Activated CD4-positive, alpha-beta memory T cell treated with anti-CD3 and anti-CD28 coated beads for 36 hours (primary cell): ENCODE measurements around the gene ABHD11. TPM values are rescaled to one million over a fixed set of nuclear protein-coding genes. Genes with fewer than 3 reads are reported as not detected.

ENCODE experiments used
- CTCF ChIA-PET: fragments of 350-600 bp; sonication (Branson Sonifier 250); formaldehyde crosslinking; loops from one replicate; lab custom pipeline; 2021; ENCODE audit warnings: antibody characterized with exemption, inconsistent platforms; lab: Charles Lee
- POLR2A ChIA-PET: fragments of 350-600 bp; sonication (Branson Sonifier 250); formaldehyde crosslinking; loops from one replicate; lab custom pipeline; 2021; ENCODE audit warnings: antibody characterized with exemption; lab: Charles Lee
- DNase-seq: peaks from one replicate; pipeline ENCODE4 v3.0.0-alpha.2; 2020
- H3K27ac Mint-ChIP-seq: one replicate; pipeline ENCODE4 v1.8.0; 2021; ENCODE audit warnings: mixed read lengths
- H3K27me3 Mint-ChIP-seq: one replicate; pipeline ENCODE4 v1.8.0; 2021; ENCODE audit warnings: mixed read lengths
- H3K36me3 Mint-ChIP-seq: one replicate; pipeline ENCODE4 v1.8.0; 2021; ENCODE audit warnings: mixed read lengths
- H3K4me1 Mint-ChIP-seq: one replicate; pipeline ENCODE4 v1.8.0; 2021; ENCODE audit warnings: low read depth, mixed read lengths
- H3K4me3 Mint-ChIP-seq: one replicate; pipeline ENCODE4 v1.8.0; 2021; ENCODE audit warnings: mild to moderate bottlenecking, mixed read lengths
- H3K9me3 Mint-ChIP-seq: one replicate; pipeline ENCODE4 v1.8.0; 2021; ENCODE audit warnings: mixed read lengths
- intact Hi-C: fragments of 100-400 bp; cut with micrococcal nuclease; formaldehyde crosslinking; loops from one replicate; pipeline ENCODE4 v1.15.1; 2023
- total RNA-seq, 2 experiments: library from RNA; stranded (reverse); gene quantifications; one replicate each; pipeline ENCODE4 v1.2.3, GENCODE V29; 2021

The ABHD11 gene
- total RNA-seq, 2 experiments from 2014 or later = 14.7 to 16.8 TPM

GRCh38 chr7:73704640-73705550, 33.7 kb downstream of the ABHD11 start:
- peaks cover 12% of the 10 kb centered on the region for H3K36me3 Mint-ChIP-seq
- H3K27ac Mint-ChIP-seq = no peak overlapping the region
- CTCF ChIA-PET = interaction anchor here (1.4 to 1.5 kb wide), 2 partner anchors 20 to 98 kb away, joined by 6 to 7 read pairs; no protein-coding TSS in a partner anchor
- intact Hi-C loops = no loop called here
- H3K4me1 Mint-ChIP-seq = peaks cover 10% of the 10 kb centered on the region
- no peak overlapping the region for H3K4me3 Mint-ChIP-seq
- H3K27me3 Mint-ChIP-seq = no peaks in the 10 kb centered on the region
- no peak for DNase-seq
- no peaks in the 10 kb centered on the region for H3K9me3 Mint-ChIP-seq
- POLR2A ChIA-PET = interaction anchor here (3.6 kb wide), 1 partner anchor 12 kb away, joined by 18 read pairs; no protein-coding TSS in a partner anchor

GRCh38 chr7:73703757-73704639, 34.6 kb downstream of the ABHD11 start:
- ChIA-PET POLR2A (interaction anchor here (3.6 kb wide), 1 partner anchor 13 kb away, joined by 18 read pairs; no protein-coding TSS in a partner anchor), CTCF (interaction anchor here (2.1 kb wide), 1 partner anchor 12 kb away, joined by 8 read pairs; no protein-coding TSS in a partner anchor)
- H3K27ac Mint-ChIP-seq = no peak overlapping the region
- H3K4me1 Mint-ChIP-seq = peaks cover 10% of the 10 kb centered on the region
- H3K9me3 Mint-ChIP-seq = no peaks in the 10 kb centered on the region
- no peak overlapping the region for H3K4me3 Mint-ChIP-seq
- no peaks in the 10 kb centered on the region for H3K27me3 Mint-ChIP-seq
- DNase-seq = peak; percentile 54
- peaks cover 13% of the 10 kb centered on the region for H3K36me3 Mint-ChIP-seq
- intact Hi-C loops = loop anchor here (2.0 kb wide), 1 partner anchor 15 kb away; the partner anchor contains the start of gene STX1A

DNA sequence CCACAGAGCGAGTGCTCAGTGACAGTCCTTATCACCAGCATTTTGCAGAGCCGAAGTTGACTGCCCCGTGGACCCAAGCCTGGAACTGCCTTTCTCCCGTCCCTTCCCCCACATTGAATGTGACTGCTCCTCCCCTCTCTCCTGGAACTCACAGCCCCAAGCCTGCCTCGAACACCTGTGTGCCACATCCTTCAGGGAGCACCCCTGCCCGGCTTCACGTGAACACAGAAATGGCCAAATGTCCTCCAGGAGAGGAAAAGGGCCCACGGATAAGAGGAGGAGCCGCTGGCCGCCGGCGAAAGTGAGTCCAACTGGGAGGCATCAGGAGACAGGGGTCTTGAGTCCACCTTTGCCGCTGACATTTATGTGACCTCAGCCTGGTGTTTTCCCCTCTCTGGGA, 35.4 kb downstream of the ABHD11 start:
- H3K27ac Mint-ChIP-seq = no peak overlapping the region
- ChIA-PET CTCF (interaction anchor here (1.4 to 2.1 kb wide), 2 partner anchors 10 to 12 kb away, joined by 3 to 8 read pairs; no protein-coding TSS in a partner anchor), POLR2A (interaction anchor here (3.6 kb wide), 1 partner anchor 13 kb away, joined by 18 read pairs; no protein-coding TSS in a partner anchor)
- no peak for DNase-seq
- H3K4me1 Mint-ChIP-seq = peaks cover 10% of the 10 kb centered on the region
- no peaks in the 10 kb centered on the region for H3K9me3 Mint-ChIP-seq
- H3K4me3 Mint-ChIP-seq = no peak overlapping the region
- intact Hi-C loops = loop anchor here (2.0 kb wide), 1 partner anchor 16 kb away; the partner anchor contains the start of gene STX1A
- peaks cover 19% of the 10 kb centered on the region for H3K36me3 Mint-ChIP-seq
- no peaks in the 10 kb centered on the region for H3K27me3 Mint-ChIP-seq

- POLR2A ChIA-PET = interaction anchor here (3.6 kb wide), 1 partner anchor 14 kb away, joined by 18 read pairs; no protein-coding TSS in a partner anchor
- no peak overlapping the region for H3K27ac Mint-ChIP-seq
These were observed 35.9 kb downstream of the ABHD11 start for GRCh38 chr7:73702665-73703064.

DNA sequence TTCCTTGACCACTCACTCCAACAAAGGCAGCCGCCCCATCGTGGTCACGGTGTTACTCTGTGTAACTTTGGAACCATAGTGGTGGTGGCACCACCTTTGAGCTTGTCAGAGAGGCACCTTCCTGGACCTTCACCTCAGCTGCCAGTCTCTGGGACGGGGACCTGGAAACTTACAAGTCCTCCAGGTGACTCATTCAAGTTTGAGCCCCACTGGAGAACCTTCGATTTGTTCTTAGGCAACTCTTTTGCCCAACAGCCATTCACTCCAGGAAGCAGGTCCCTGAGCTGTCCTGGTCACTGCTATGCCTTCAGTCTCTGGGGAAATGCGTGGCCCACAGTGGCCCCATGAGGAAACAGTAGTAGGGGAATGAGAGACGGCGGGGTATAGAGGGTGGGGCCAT, 36.4 kb downstream of the ABHD11 start:
- Mint-ChIP-seq H3K4me1 (peaks cover 10% of the 10 kb centered on the region), H3K4me3 (no peak overlapping the region), H3K27me3 (no peaks in the 10 kb centered on the region), H3K27ac (no peak overlapping the region), H3K36me3 (peaks cover 22% of the 10 kb centered on the region), H3K9me3 (no peaks in the 10 kb centered on the region)
- intact Hi-C loops = loop anchor here (2.0 kb wide), 1 partner anchor 17 kb away; the partner anchor contains the start of gene STX1A
- DNase-seq = no peak
- ChIA-PET POLR2A (interaction anchor here (3.6 kb wide), 1 partner anchor 14 kb away, joined by 18 read pairs; no protein-coding TSS in a partner anchor), CTCF (interaction anchor here (0.7 to 2.1 kb wide), 10 partner anchors 11 to 163 kb away, joined by 3 to 8 read pairs (median 3); no protein-coding TSS in a partner anchor)

More at GRCh38 chr7:73702665-73703064, 35.9 kb downstream of the ABHD11 start:
- Mint-ChIP-seq H3K4me1 (peaks cover 10% of the 10 kb centered on the region), H3K36me3 (peaks cover 19% of the 10 kb centered on the region), H3K9me3 (no peaks in the 10 kb centered on the region), H3K27me3 (no peaks in the 10 kb centered on the region), H3K4me3 (no peak overlapping the region)
- CTCF ChIA-PET = interaction anchor here (0.7 to 2.1 kb wide), 10 partner anchors 11 to 163 kb away, joined by 3 to 8 read pairs (median 3); no protein-coding TSS in a partner anchor
- DNase-seq = no peak
- intact Hi-C loops = loop anchor here (2.0 kb wide), 1 partner anchor 16 kb away; the partner anchor contains the start of gene STX1A

DNA sequence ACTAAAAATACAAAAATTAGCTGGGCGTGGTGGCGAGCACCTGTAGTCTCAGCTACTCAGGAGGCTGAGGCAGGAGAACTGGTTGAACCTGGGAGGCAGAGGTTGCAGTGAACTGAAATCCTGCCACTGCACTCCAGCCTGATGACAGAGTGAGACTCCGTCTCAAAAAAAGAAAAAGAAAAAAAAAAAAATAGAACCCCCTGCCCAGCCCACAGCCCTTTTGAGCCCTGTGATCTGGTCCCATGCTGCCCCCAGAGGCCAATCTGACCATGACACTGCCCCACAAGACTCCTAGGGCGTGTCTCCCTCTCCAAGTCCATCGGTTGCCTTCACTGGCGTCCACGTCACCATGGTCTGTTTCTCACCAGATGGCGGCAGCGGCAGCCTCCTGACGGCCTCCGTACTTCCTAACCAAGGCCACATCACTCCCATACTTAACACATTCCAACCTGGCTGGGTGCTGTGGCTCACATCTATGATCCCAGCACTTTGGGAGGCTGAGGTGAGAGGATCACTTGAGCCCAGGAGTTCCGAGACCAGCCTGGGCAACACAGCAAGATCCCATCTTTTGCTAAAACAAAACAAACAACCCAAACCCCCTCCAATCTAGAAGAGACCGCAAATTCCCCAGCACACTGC, 37.1 kb downstream of the ABHD11 start:
- intact Hi-C loops = no loop called here

DNA sequence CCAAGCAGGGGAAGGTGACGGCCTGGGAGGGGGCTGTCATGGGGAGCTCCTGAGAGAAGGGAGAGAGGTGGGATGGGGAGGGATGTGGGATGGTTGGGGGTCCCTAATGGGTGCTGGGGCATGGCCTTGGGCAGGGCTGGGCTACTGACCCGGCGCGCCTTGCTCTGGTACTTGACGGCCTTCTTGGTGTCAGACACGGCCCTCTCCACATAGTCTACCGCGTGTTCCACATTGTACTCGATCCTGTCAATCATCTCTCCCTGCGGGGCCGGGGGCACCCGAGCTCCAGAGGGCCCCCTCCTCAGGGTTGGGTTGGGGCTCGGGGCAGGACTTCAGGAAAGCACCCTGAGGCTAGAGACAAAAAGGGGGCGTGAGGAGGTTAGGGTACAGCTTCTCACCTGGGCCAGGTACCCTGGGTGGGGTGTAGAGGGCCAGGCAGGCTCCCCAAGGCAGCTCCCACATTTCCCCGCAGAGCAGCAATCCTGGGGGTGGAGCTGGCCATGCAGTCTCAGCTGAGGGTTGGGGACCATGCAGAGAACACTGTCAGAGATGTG, 37.9 kb downstream of the ABHD11 start:
- no peaks in the 10 kb centered on the region for H3K4me1 Mint-ChIP-seq
- DNase-seq = no peak
- intact Hi-C loops = no loop called here
- H3K27ac Mint-ChIP-seq = no peak overlapping the region
- H3K27me3 Mint-ChIP-seq = no peaks in the 10 kb centered on the region
- no peak overlapping the region for H3K4me3 Mint-ChIP-seq
- CTCF ChIA-PET = interaction anchor here (0.9 to 1.5 kb wide), 5 partner anchors 9 to 94 kb away, joined by 4 to 10 read pairs (median 5); no protein-coding TSS in a partner anchor
- peaks cover 26% of the 10 kb centered on the region for H3K36me3 Mint-ChIP-seq
- POLR2A ChIA-PET = interaction anchor here (0.9 kb wide), 1 partner anchor 11 kb away, joined by 3 read pairs; no protein-coding TSS in a partner anchor
- no peaks in the 10 kb centered on the region for H3K9me3 Mint-ChIP-seq

More for the DNA sequence above, 37.1 kb downstream of the ABHD11 start:
- H3K27ac Mint-ChIP-seq = no peak overlapping the region
- CTCF ChIA-PET = interaction anchor here (0.9 to 2.1 kb wide), 12 partner anchors 9 to 164 kb away, joined by 3 to 10 read pairs (median 4); no protein-coding TSS in a partner anchor
- no peaks in the 10 kb centered on the region for H3K27me3 Mint-ChIP-seq
- no peak overlapping the region for H3K4me3 Mint-ChIP-seq
- H3K36me3 Mint-ChIP-seq = peaks cover 26% of the 10 kb centered on the region
- POLR2A ChIA-PET = interaction anchor here (0.9 kb wide), 1 partner anchor 10 kb away, joined by 3 read pairs; no protein-coding TSS in a partner anchor
- no peaks in the 10 kb centered on the region for H3K9me3 Mint-ChIP-seq
- DNase-seq = peak; percentile 44
- H3K4me1 Mint-ChIP-seq = peaks cover 3% of the 10 kb centered on the region

- CTCF ChIA-PET = interaction anchor here (1.5 kb wide), 1 partner anchor 8 kb away, joined by 7 read pairs; no protein-coding TSS in a partner anchor
- Mint-ChIP-seq H3K9me3 (no peaks in the 10 kb centered on the region), H3K4me1 (no peaks in the 10 kb centered on the region), H3K4me3 (no peak overlapping the region), H3K27ac (no peak overlapping the region), H3K36me3 (peaks cover 29% of the 10 kb centered on the region), H3K27me3 (no peaks in the 10 kb centered on the region)
- POLR2A ChIA-PET = no interaction called here
- no peak for DNase-seq
- intact Hi-C loops = no loop called here
These were observed 38.6 kb downstream of the ABHD11 start for GRCh38 chr7:73700069-73700423.

DNA sequence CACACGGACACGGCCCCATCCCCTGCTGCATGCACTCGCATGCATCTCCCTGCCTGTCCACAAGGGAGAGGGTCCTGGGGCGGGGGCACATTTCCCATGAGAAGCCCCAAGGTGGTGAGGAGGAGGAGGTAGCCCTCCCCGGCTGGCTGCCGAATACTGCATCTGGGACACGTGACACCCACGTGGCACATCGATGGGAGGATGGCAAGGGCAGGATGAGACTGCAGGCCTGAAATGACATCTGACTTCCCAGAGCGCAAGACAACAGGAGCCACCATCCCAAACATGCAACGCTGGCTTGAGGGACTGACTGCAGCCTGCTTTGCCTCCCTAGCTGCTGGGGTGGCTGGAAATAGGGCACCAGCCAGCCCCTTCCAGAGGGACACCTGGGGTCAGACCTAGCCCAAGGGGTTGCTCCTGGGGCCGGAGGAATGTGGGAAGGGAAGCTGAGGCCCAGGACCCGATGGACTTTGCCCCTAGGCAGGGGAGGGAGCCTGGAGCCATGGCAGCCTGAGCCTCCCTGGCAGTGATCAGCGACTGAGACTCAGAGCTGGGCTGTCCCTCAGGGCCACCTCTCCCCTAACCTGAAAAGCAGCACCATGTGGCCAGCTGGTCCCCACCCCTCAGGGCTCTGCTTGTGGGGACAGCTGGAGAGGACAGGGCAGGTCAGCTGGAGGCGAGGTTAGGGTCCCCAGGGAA, 39.1 kb downstream of the ABHD11 start:
- intact Hi-C loops = no loop called here
- H3K27ac Mint-ChIP-seq = no peak overlapping the region
- POLR2A ChIA-PET = no interaction called here
- CTCF ChIA-PET = no interaction called here
- H3K27me3 Mint-ChIP-seq = no peaks in the 10 kb centered on the region
- peaks cover 32% of the 10 kb centered on the region for H3K36me3 Mint-ChIP-seq
- H3K4me1 Mint-ChIP-seq = no peaks in the 10 kb centered on the region
- no peaks in the 10 kb centered on the region for H3K9me3 Mint-ChIP-seq
- no peak for DNase-seq
- no peak overlapping the region for H3K4me3 Mint-ChIP-seq

DNA sequence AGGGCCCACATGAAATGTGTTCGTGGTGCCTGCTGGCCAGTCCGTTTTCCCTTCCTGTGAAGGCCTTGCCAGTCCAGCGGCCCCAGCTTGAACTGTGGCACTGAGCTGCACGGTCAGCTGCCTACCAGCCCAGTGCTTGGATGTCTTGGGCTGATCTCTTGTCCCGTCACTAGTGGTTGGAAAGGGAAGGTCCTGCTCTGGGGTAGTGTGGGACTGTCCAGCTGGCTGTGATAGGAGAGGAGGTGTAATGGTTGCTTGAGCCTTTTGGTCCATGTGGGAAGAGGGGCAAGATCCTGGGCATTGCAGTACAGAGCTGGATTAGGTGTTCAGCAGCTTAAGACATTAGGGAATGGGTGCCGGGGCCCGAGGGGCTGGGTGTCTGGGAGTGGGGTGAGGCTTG, 40.2 kb downstream of the ABHD11 start:
- Mint-ChIP-seq H3K9me3 (no peaks in the 10 kb centered on the region), H3K27me3 (no peaks in the 10 kb centered on the region), H3K27ac (no peak overlapping the region), H3K36me3 (peaks cover 35% of the 10 kb centered on the region), H3K4me3 (no peak overlapping the region), H3K4me1 (no peaks in the 10 kb centered on the region)
- CTCF ChIA-PET = interaction anchor here (0.6 to 0.7 kb wide), 2 partner anchors 27 to 30 kb away, joined by 3 read pairs; no protein-coding TSS in a partner anchor
- intact Hi-C loops = no loop called here
- POLR2A ChIA-PET = no interaction called here
- no peak for DNase-seq
